HG03457 (cell line): Measurements from ENCODE around the gene NR2F1-AS1.
"Not testable (repeated sequence)": the region's sequence is repeated elsewhere in the genome, so short reads cannot be mapped to it uniquely, and the experiment has no call there.

Experiments used
- ATAC-seq: cut with Tn5 transposase; IDR thresholded peaks from one replicate; pipeline ENCODE4 v1.9.1; 2021; ENCODE audit warnings: moderate number of reproducible peaks; ENCODE audit not compliant: unreplicated experiment

Gene NR2F1-AS1

GRCh38 chr5:93549594-93549993 lies 31.4 kb downstream of the NR2F1-AS1 start:
- ATAC-seq = not testable (repeated sequence)

- ATAC-seq = no peak
Measured at GRCh38 chr5:93545872-93546271, 35.1 kb downstream of the NR2F1-AS1 start.

- ATAC-seq = no peak
Measured at GRCh38 chr5:93532370-93532769, 48.6 kb downstream of the NR2F1-AS1 start.

- not testable (repeated sequence) for ATAC-seq
Measured at GRCh38 chr5:93521815-93522214, 59.2 kb downstream of the NR2F1-AS1 start.

- no peak for ATAC-seq
Measured at GRCh38 chr5:93519740-93520139, 61.3 kb downstream of the NR2F1-AS1 start.

- no peak for ATAC-seq
Measured at GRCh38 chr5:93517828-93518227, 63.2 kb downstream of the NR2F1-AS1 start.

GRCh38 chr5:93513298-93513697 lies 67.7 kb downstream of the NR2F1-AS1 start:
- ATAC-seq = no peak

- no peak for ATAC-seq
Measured at GRCh38 chr5:93512799-93513198, 68.2 kb downstream of the NR2F1-AS1 start.

- ATAC-seq = no peak
Measured at GRCh38 chr5:93511445-93511844, 69.6 kb downstream of the NR2F1-AS1 start.

- no peak for ATAC-seq
Measured at GRCh38 chr5:93510626-93511380, 70.2 kb downstream of the NR2F1-AS1 start.

GRCh38 chr5:93505553-93505952 lies 75.5 kb downstream of the NR2F1-AS1 start:
- not testable (repeated sequence) for ATAC-seq

- no peak for ATAC-seq
Measured at GRCh38 chr5:93503598-93504067, 77.4 kb downstream of the NR2F1-AS1 start.

GRCh38 chr5:93497096-93497495 lies 83.9 kb downstream of the NR2F1-AS1 start:
- ATAC-seq = no peak

- no peak for ATAC-seq
Measured at GRCh38 chr5:93479982-93480509, 101.0 kb downstream of the NR2F1-AS1 start.

GRCh38 chr5:93477816-93478215 lies 103.2 kb downstream of the NR2F1-AS1 start:
- ATAC-seq = no peak

- no peak for ATAC-seq
Measured at GRCh38 chr5:93476251-93476742, 104.7 kb downstream of the NR2F1-AS1 start.

GRCh38 chr5:93462916-93463315 lies 118.1 kb downstream of the NR2F1-AS1 start:
- no peak for ATAC-seq

GRCh38 chr5:93461756-93462155 lies 119.3 kb downstream of the NR2F1-AS1 start:
- ATAC-seq = no peak

GRCh38 chr5:93460286-93460685 lies 120.7 kb downstream of the NR2F1-AS1 start:
- ATAC-seq = no peak

- ATAC-seq = not testable (repeated sequence)
Measured at GRCh38 chr5:93456796-93457195, 124.2 kb downstream of the NR2F1-AS1 start.

- ATAC-seq = no peak
Measured at GRCh38 chr5:93454896-93455295, 126.1 kb downstream of the NR2F1-AS1 start.

- ATAC-seq = no peak
Measured at GRCh38 chr5:93452255-93452654, 128.8 kb downstream of the NR2F1-AS1 start.
